Measurements from ENCODE around the gene SLC7A14.
A peak's percentile ranks its signal among the peaks of the same experiment; 100 is the strongest.

Gene SLC7A14

DNA sequence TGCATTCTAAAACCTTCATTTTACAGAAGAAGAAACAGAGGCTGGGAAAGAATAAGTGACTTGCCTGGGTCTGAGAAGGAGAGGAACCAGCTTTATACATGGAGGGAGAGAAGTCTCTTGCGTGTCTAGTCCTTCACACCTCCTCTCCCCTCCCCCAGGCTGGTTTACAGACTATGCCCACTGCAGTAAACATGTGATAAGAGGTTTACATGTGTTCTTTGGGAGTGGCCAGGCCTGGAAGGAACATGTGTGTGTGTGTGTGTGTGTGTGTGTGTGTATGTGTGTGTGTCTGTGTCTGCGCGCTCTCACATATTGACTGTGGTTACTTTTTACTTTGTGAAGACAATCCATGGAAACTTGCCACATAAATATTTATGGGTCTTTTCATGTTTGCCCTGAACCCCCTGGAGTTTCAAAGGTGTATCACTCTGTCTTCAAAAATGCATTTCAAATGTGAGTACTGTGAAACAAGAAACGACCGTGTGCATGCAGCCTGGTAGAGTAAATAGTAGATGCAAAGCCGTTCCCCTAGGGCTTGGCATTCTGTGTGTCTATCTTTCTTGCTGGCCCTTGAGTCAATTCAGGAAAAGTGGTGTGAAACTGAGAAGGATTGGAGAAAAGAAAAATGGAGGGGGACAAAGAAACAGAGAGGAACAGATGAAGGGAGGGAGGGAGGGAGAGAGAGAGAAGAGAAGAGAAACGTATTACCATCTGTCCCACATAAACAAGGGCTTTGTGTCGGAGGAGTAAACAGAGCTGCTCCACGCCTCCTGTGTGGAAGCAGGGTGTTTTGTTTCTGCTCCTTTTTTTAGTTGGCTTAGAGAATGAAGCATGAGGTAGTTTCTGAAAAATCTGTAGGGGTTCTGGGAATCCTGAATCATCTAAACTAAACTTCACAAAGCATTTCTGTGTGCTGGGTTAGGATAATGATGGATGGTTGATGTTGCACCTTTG lies 115.5 kb downstream of the SLC7A14 start:
- DNase-seq (ENCODE audit: low read depth, low spot score): peak; percentile 57

DNA sequence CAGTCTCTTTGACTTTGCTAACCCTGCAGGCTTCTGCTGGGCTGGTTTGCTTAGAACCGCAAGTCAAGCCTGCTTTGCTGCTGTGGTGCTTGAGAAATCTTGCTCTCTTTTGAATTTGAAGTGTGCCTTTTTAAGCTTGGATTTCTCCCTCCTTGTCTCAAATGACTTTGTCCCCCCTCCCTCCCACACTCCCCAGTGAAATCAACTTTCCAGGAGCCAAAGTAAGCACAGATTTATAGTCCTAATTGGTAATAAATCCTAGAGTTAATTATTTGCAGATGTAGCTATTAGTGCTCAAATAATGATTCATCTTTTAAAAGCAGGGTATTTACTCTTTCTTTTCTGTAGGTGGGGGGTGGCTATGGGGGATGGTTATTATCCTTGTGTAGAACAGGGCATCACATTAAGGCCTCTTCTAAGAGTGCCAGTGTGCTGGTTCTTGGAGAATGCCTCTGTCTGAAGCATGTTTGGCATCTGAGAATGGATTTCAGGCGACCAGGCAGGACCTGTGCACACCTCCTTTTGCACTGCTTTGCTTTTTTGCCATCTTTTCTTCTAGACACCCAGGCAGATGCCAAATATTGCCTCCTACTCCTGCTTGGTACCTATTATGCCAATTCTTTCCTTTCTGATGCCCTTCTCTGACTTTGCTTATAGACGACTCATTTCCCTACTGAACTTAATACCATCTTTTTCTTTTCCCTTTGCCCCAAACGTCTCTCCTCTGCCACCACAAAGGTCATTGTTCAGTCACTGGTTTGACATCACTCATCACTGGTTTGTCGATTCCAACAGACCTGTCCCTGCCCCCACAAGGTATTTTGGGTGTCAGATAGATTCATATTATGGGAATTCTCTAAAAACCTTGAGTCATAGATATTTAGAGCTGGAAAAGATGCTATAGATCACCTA lies 116.5 kb downstream of the SLC7A14 start:
- peak; percentile 37 for DNase-seq (ENCODE audit: low read depth, low spot score)

DNA sequence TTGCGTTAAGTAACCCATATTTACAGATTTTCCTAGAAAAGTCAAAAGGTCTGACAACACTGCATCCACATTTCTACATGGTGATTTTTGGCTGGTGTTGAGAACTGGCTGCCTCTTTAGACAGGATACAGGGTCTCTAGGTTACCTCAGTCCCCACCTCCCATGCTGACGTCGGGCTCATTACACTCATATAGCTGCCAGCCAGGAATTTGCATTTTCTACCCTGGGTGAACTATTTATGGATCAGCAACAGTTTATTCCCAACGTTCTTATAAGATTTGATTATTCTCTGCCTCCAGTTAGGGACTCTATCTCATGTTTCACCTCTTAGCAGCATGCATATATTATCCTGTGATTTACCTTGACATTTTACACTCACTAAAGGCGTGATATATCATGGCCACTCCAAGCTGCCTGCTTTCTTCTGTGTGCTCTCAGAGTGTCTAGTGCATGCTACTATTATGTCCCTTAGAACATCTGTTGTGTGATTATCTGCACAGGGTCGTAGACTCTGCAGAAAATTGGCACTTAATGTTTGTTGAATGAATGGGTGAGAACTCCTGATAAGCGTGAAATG lies 118.2 kb downstream of the SLC7A14 start:
- DNase-seq (ENCODE audit: low read depth, low spot score): no peak

DNA sequence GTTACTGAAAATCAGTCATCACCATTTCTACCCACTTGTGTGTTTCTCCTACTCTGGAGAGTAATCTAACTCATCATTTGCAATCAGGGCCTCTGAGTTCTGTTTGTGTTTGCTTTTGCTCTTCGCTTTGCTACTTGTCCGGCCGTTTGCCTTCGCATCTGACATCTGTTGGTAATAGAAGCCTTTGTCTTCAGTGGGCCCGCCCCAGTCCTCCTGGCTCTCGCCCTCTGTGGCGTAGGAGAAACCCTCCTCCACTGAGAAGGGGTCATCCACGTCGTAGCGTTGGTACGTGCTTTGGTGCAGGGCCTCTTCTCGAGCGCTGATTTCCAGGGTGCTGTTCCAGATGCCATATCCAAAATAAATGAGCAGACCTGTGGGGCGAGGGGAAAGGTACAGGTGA lies 118.9 kb downstream of the SLC7A14 start:
- DNase-seq (ENCODE audit: low read depth, low spot score): no peak

DNA sequence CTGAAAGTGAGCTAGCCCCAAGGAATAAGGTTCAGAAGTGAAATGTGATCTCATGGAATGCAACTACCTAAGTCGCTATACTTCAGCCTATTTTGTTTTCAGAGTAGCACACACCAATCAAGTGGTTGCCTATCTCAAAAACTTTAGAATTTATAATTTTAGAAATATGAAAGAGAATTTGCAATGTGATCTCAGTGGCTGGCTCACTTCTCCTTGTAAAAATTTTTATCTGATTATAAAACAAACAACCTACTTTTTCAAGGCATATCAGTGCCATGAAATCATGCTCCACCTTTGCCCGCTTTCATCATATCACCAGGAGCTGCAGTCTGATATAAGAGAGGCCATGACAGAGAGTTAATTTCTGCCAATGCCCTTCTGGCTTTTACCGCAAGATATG lies 119.9 kb downstream of the SLC7A14 start:
- DNase-seq (ENCODE audit: low read depth, low spot score): no peak

DNA sequence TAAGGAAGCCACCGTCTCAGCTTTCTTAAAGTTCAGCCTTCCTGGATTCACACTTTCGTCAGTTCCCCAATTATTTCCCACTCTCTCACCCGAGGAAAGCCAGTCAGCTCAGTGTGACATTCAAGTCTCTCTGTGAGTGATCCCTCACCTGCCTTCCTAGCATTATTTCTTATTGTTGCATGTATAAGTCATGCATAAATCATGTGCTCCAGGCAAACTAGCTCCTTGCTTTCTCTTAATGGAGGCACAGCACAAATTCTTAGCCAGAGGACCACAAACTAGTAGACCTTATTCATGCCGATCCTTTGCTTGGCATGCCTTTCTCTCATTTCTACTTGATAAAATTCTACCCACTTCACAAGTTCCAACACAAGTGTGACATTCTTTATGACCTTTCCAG lies 122.9 kb downstream of the SLC7A14 start:
- DNase-seq (ENCODE audit: low read depth, low spot score): no peak

DNA sequence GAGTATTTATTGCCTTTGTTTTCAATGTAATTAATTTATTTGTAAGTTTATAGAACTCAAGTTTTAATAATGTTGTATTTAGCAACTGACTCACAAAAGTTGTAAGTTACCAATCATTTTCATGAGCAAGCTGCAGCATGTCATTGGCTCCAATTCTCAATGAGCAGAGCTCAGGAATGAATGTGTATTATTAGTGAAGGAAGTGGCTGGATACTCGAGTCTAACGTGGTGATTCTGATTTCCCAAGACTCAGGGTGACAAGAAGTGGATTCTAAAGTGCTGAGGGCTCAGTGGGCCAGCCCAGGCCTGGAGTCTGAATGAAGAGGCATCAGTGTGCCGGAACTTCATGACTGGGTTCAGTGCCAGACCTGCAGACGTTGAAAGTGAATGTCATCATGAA lies 127.6 kb downstream of the SLC7A14 start:
- no peak for DNase-seq (ENCODE audit: low read depth, low spot score)

DNA sequence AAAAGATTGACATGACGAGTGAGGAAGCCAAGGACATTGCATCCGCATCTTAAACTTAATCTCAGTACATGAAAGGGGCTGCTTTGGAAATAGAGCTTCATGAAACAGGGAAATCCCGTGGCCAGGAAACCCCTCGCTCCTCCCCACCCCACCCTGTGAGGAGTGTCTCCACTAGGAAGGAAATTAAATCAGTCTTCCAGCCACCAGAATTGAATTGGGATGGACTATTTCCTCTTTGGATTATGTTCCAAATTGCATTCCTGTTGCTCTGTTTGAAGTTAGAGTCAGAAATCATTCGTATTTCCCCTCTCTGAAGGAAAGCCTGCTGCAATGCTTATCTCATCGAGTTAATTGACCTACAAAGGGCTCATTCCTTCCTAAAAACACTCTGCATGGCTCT lies 131.4 kb downstream of the SLC7A14 start:
- no peak for DNase-seq (ENCODE audit: low read depth, low spot score)

DNA sequence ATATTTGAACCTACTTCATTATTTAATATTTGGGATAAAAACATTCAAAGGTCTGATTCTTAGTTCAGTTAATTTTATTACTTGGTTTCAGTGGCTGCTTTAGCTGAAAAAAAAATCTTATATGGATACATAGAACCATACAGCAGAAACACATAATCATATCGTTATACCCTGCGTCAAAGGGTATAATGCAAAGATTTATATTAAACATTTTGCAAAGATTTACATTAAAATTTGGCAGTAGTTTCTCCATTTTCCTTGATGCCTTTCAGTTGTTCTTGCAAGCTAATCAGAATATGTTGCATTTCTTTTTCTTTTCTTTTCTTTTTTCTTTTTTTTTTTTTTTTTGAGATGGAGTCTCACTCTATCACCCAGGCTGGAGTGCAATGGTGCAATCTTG lies 135.8 kb downstream of the SLC7A14 start:
- no peak for DNase-seq (ENCODE audit: low read depth, low spot score)

DNA sequence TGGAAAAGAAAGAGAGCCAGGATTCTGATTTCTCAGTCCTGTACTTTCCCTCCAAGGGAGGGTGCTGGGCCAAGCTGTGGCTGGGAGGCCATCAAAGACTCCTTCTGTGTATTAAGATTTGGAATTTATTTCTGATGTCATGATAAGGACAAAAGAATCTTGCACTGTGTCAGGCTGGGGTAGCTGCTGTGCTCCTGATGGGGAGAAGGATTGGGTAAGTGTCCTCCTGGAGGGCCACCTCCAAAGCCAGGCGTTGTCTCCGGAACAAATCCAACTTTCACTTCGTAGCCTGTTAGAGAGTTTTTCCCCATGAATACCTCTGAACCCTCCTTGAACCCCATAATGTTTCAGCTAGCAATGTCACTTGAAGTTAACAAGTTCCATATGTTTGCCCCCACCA lies 137.3 kb downstream of the SLC7A14 start:
- DNase-seq (ENCODE audit: low read depth, low spot score): no peak

DNA sequence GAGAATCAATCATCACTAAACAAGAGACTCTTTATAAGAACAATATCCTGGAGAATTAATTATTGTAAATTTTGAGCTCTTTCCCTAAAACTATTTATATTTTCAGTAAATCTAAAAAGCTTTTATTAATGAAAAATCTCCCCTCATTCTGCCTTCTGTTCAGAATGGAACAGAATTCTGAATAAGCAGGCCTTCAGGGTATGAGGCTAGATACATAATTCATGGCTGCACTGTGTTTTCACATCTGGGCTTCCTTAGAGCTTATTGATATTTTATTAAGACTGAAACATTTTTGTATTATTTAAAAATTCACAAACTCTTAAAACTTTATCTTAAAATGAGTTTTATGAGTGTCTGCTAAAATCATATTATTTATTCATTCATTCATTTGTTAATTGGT lies 142.4 kb downstream of the SLC7A14 start:
- no peak for DNase-seq (ENCODE audit: low read depth, low spot score)

DNA sequence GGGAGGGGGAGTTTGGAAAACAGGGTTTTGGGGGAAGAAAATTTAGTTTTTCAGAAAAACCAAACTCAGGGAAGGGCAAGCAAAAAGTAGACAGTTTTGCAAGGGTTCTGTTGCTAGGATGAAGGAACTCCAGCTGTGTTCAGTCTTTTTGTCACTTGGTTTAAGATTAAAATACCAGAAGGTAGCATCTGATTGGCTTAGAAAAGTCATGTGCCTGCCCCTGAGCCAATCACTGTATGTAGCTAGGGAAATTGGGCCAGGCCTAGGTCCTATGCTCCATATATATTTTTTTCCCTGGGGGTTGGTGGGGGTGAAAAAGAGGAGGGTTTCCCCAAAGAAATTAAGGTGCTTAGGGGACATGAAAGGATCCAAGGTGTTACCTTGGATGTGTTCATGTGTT lies 142.9 kb downstream of the SLC7A14 start:
- no peak for DNase-seq (ENCODE audit: low read depth, low spot score)

DNA sequence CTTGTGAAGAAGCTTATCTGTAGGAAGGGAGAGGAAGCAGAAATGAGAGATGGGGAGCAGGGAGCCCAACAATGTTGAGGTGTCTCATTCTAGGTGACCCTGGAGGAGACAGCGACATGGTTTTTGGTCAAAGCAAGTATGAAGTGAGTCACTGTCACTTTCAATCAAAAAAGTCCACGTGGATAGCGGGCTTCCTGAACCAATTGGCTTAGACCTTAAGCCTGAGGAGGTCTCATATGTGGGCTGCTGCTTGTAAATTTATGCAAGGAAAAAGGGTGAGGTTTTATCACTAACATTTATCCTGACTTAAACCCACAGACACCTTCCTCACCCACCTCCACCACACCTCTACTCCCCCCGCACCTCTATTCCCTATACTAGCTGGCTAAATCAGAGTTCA lies 144.5 kb downstream of the SLC7A14 start:
- DNase-seq (ENCODE audit: low read depth, low spot score): no peak

DNA sequence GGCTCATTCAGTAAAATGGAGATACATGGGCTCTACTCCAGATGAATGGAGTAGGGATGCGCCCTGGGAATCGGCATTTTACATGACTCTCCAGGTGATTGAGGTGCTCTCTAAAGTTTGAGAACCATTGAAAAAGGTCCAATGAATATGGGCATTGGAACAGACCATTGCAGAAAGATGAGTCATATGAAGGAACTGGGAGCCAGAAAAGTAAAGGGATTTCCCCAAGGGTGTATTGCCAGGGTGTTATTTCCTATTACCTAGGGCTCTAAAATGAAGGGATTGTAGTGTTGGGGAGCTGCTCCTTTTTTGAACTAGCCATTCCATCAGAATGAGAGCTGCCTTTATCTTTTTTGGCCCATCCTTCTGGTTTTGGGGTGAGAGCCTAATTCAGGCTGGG lies 145.5 kb downstream of the SLC7A14 start:
- peak; percentile 52 for DNase-seq (ENCODE audit: low read depth, low spot score)

DNA sequence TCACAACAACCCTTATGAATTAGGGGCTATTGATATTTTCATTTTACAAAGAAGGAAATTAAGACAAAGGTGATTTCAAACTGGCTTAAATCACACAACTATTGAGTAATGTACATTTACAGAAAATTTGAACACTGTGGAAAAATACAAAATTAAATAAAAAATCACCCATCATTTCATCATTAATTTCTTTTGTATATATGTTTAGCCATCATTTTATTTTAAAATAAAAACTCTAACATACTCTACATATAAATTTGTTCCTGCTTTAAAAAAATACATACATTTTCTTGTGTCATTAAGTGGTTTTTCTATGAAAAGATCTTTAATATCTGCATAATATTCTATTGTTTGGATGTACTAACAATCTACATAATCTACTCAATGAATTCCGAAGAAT lies 147.0 kb downstream of the SLC7A14 start:
- DNase-seq (ENCODE audit: low read depth, low spot score): no peak

DNA sequence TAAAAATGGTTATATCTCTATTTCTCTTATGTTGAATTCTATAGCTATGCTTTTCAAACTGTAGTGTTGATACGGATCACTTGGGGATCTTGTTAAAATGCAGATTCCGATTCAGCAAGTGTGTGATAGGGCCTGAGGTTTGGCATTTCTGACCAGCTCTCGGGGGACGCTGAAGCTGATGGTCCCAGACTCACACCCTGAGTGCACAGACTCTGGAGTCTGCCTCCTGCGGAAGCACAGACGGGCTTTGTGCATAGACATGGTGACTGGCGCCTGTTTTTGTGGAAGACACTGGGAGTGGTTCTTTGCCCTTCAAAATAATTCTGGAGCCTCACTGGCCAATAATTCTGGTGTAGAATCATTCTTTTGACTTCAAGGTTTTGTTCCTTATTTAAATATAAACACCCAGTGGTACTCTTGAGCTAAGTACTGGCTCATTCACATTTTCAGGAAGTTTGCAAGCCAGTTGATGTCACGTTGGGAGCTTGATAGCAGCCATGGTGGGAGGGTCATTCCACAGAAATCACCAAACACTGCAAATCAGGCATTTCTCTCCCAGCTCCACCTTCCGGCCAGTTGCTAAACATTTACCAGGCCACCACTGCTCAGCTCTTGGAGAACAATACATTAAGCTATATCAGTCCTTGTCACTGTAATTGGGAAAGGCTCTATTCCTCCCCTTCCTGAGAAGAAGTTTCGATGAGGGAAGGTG lies 148.0 kb downstream of the SLC7A14 start:
- no peak for DNase-seq (ENCODE audit: low read depth, low spot score)

DNA sequence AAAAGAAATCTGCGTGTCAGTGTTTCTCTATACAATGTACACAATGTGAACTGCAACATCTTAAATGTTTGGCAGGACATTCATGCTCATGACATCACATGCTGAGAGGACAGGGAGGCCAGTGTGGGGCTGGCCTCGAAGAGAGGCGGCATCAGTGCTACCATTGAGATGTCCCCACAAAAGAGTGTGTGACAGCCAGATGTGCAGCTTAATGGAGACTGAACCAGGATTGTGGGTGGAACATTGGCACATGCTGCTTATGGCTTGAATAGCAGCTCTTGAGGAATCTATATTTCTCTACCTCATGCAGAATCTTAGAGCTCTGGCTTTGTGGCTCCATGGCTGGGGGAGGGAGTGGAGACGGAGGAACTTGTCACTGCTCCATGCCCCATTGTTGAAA lies 148.7 kb downstream of the SLC7A14 start:
- DNase-seq (ENCODE audit: low read depth, low spot score): no peak

DNA sequence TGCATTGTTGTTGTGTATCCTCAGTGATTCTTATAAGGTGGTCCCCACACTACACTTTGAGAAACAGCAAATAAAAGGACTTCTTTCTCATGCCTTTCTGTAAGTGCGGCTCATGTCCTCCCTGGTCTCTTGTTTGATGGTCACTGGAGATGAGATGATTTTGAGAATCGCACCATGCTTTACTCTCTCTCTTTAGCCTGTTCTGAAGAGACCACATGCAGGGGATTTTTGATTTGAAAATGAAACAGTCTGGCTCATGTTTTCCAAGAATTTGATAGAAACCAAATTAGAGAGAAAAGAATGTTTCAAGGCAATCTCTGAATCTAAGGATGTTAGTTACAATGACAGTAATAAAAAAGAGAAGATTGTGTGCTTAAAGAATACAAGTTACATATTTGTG lies 149.2 kb downstream of the SLC7A14 start:
- no peak for DNase-seq (ENCODE audit: low read depth, low spot score)

DNA sequence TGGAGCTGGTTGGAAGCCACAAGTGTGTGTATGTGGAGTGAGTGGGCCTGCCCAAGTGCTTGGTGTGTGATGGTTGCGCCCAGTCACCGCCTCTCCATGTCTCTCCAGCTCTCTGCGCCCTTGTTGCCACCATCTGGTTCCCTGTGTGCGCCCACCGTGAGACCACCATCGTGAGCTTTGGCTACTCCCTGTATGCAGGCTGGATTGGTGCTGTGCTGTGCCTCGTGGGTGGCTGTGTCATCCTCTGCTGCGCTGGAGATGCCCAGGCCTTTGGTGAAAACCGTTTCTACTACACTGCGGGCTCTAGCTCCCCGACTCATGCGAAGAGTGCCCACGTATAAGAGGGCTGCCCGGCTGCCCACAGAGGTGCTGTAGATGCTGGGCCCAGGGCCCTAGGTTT lies 153.5 kb downstream of the SLC7A14 start:
- DNase-seq (ENCODE audit: low read depth, low spot score): no peak

DNA sequence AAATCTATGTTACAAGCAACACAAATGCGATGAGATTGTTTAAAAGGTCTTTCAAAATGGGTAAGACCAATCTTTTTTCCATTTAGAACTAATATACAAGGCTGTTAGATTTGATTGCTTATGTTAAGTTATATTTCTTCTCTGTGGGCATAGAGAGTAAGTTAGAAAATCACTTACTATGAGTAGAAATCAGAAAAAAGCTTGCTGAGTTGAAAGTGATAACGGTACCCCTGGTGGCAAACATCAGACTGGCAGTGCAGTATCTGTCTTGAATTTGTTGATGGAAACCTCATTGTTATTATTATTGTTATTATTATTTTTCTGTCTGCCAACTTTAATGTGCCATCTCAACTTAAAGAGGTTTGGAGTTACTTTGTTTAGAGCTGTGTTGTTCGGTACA lies 154.8 kb downstream of the SLC7A14 start:
- no peak for DNase-seq (ENCODE audit: low read depth, low spot score)

DNA sequence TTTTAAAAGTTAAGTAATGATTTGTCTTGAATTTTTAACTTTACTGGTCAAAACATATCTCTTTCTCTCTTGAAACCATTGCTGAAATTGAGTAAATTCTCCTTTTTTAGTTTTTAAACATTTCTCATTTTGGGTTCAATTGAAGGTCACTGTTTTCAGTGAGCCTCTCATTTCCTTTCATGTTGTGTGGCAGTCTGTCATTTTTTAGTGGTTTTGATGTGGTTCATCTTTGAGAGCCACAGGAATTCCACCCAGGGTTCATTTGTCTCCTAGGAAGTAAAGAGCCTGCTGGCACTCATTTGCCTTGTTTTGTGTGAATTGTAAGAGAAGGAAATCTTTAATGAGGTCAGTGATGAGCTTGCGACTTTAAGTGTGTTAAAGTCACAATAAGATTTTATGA lies 156.8 kb downstream of the SLC7A14 start:
- peak; percentile 90 for DNase-seq (ENCODE audit: low read depth, low spot score)

DNA sequence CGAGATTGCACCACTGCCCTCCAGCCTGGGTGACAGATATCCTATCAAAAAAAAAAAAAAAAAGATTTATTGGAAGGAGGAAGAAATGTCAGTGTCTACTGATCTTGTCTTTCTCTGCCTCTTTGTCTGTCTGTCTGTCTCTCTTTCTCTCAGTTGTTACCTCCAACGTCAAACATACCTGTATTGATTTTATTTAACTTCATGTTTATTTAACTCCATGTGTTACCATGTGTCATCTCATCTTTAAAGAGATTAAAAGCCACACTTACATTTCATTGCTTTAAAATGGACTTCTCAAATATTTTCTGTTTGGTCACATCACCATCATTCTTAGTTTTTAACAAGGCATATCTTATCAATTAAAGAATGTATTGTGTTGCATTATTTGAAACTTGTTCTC lies 157.8 kb downstream of the SLC7A14 start:
- no peak for DNase-seq (ENCODE audit: low read depth, low spot score)
